Measurements from ENCODE around the gene GTPBP1.

Gene GTPBP1

GRCh38 chr22:38706101-38706900, 557 bp downstream of the GTPBP1 start:
- Histone ChIP-seq H3K4me1 (ENCODE audit: insufficient read depth, low read length) (peaks cover 28% of the 10 kb centered on the region), H3K27ac (ENCODE audit: low read length) (no peak overlapping the region), H3K27me3 (ENCODE audit: insufficient read depth, low read length) (peaks cover 5% of the 10 kb centered on the region; the same call in 1 of the 2 replicates), H3K9me3 (ENCODE audit: insufficient read depth, low read depth, low read length) (no peaks in the 10 kb centered on the region), H3K9ac (ENCODE audit: low read depth, low read length) (peak overlapping the region; percentile 76), H3K36me3 (ENCODE audit: insufficient read depth, low read depth, low read length) (peaks cover 17% of the 10 kb centered on the region), H3K4me3 (ENCODE audit: low read length) (peak overlapping the region; percentile 88)

- peaks cover 18% of the 10 kb centered on the region for H3K36me3 ChIP-seq (ENCODE audit: insufficient read depth, low read depth, low read length)
- H3K27me3 ChIP-seq (ENCODE audit: insufficient read depth, low read length) = peaks cover under 1% of the 10 kb centered on the region; the same call in 1 of the 2 replicates
- H3K9ac ChIP-seq (ENCODE audit: low read depth, low read length) = peak overlapping the region; percentile 76
- no peak overlapping the region for H3K27ac ChIP-seq (ENCODE audit: low read length)
- H3K4me1 ChIP-seq (ENCODE audit: insufficient read depth, low read length) = peaks cover 25% of the 10 kb centered on the region
- H3K4me3 ChIP-seq (ENCODE audit: low read length) = peak overlapping the region; percentile 88
- H3K9me3 ChIP-seq (ENCODE audit: insufficient read depth, low read depth, low read length) = no peaks in the 10 kb centered on the region
Measured at GRCh38 chr22:38706901-38707195, 1.1 kb downstream of the GTPBP1 start.

GRCh38 chr22:38707346-38707745, 1.6 kb downstream of the GTPBP1 start:
- H3K4me3 ChIP-seq (ENCODE audit: low read length) = peak overlapping the region; percentile 88
- H3K36me3 ChIP-seq (ENCODE audit: insufficient read depth, low read depth, low read length) = peaks cover 23% of the 10 kb centered on the region
- no peaks in the 10 kb centered on the region for H3K9me3 ChIP-seq (ENCODE audit: insufficient read depth, low read depth, low read length)
- H3K9ac ChIP-seq (ENCODE audit: low read depth, low read length) = peak overlapping the region; percentile 76; the same call in 1 of the 2 replicates
- H3K27me3 ChIP-seq (ENCODE audit: insufficient read depth, low read length) = no peaks in the 10 kb centered on the region
- H3K4me1 ChIP-seq (ENCODE audit: insufficient read depth, low read length) = peaks cover 29% of the 10 kb centered on the region
- H3K27ac ChIP-seq (ENCODE audit: low read length) = no peak overlapping the region

- Histone ChIP-seq H3K27me3 (ENCODE audit: insufficient read depth, low read length) (no peaks in the 10 kb centered on the region), H3K4me3 (ENCODE audit: low read length) (peak overlapping the region; percentile 88), H3K27ac (ENCODE audit: low read length) (no peak overlapping the region), H3K36me3 (ENCODE audit: insufficient read depth, low read depth, low read length) (peaks cover 28% of the 10 kb centered on the region), H3K4me1 (ENCODE audit: insufficient read depth, low read length) (peaks cover 35% of the 10 kb centered on the region), H3K9ac (ENCODE audit: low read depth, low read length) (no peak overlapping the region), H3K9me3 (ENCODE audit: insufficient read depth, low read depth, low read length) (no peaks in the 10 kb centered on the region)
Measured at GRCh38 chr22:38707984-38708383, 2.2 kb downstream of the GTPBP1 start.

DNA sequence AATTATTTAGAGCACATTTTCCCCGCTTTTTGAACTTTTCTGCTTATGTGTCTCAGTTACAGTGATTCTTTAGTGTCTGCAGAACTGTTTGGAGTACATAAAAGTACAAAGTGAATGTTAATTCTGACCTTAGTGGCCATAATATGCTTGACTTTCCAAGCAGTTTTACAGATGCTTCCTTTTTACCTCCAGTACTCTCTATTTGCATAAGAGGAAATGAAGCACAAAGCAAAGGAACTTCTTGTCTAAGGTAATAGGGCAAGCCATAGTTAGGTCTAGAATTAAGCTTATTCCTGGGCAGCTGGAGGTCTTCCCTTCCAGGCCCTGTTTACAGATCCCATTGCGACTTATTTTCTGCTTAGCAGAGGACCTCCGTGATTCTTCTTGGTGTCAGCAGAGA, 3.6 kb downstream of the GTPBP1 start:
- H3K9ac ChIP-seq (ENCODE audit: low read depth, low read length) = no peak overlapping the region
- H3K27me3 ChIP-seq (ENCODE audit: insufficient read depth, low read length) = no peaks in the 10 kb centered on the region
- H3K4me3 ChIP-seq (ENCODE audit: low read length) = no peak overlapping the region
- H3K36me3 ChIP-seq (ENCODE audit: insufficient read depth, low read depth, low read length) = peaks cover 28% of the 10 kb centered on the region
- no peaks in the 10 kb centered on the region for H3K9me3 ChIP-seq (ENCODE audit: insufficient read depth, low read depth, low read length)
- no peak overlapping the region for H3K27ac ChIP-seq (ENCODE audit: low read length)
- peaks cover 32% of the 10 kb centered on the region for H3K4me1 ChIP-seq (ENCODE audit: insufficient read depth, low read length)

DNA sequence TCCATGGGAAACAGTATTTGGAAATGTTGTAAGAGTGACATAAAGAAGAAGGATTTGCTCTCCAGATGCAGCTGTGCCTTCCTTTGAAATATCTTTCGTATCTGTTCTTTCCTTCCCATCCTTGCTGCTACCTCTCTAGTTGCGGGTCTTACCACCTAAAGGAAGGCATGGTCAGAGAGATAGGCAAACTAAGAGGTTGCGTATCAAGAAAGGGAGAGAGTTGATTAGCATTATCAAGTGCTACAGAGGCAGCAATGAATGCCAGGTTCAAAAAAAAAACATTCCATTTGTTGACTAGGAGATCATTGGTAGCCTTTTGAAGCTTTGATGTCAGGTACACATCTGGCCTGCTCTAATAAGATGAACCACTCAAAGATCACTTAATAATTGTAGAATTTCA, 4.6 kb downstream of the GTPBP1 start:
- H3K9me3 ChIP-seq (ENCODE audit: insufficient read depth, low read depth, low read length) = no peaks in the 10 kb centered on the region
- no peaks in the 10 kb centered on the region for H3K27me3 ChIP-seq (ENCODE audit: insufficient read depth, low read length)
- peaks cover 26% of the 10 kb centered on the region for H3K4me1 ChIP-seq (ENCODE audit: insufficient read depth, low read length)
- no peak overlapping the region for H3K9ac ChIP-seq (ENCODE audit: low read depth, low read length)
- H3K27ac ChIP-seq (ENCODE audit: low read length) = no peak overlapping the region
- H3K36me3 ChIP-seq (ENCODE audit: insufficient read depth, low read depth, low read length) = peaks cover 34% of the 10 kb centered on the region
- no peak overlapping the region for H3K4me3 ChIP-seq (ENCODE audit: low read length)

GRCh38 chr22:38710866-38711265, 5.1 kb downstream of the GTPBP1 start:
- H3K27me3 ChIP-seq (ENCODE audit: insufficient read depth, low read length) = no peaks in the 10 kb centered on the region
- H3K9me3 ChIP-seq (ENCODE audit: insufficient read depth, low read depth, low read length) = no peaks in the 10 kb centered on the region
- peaks cover 39% of the 10 kb centered on the region for H3K36me3 ChIP-seq (ENCODE audit: insufficient read depth, low read depth, low read length)
- no peak overlapping the region for H3K4me3 ChIP-seq (ENCODE audit: low read length)
- H3K27ac ChIP-seq (ENCODE audit: low read length) = no peak overlapping the region
- H3K4me1 ChIP-seq (ENCODE audit: insufficient read depth, low read length) = peaks cover 26% of the 10 kb centered on the region
- no peak overlapping the region for H3K9ac ChIP-seq (ENCODE audit: low read depth, low read length)

DNA sequence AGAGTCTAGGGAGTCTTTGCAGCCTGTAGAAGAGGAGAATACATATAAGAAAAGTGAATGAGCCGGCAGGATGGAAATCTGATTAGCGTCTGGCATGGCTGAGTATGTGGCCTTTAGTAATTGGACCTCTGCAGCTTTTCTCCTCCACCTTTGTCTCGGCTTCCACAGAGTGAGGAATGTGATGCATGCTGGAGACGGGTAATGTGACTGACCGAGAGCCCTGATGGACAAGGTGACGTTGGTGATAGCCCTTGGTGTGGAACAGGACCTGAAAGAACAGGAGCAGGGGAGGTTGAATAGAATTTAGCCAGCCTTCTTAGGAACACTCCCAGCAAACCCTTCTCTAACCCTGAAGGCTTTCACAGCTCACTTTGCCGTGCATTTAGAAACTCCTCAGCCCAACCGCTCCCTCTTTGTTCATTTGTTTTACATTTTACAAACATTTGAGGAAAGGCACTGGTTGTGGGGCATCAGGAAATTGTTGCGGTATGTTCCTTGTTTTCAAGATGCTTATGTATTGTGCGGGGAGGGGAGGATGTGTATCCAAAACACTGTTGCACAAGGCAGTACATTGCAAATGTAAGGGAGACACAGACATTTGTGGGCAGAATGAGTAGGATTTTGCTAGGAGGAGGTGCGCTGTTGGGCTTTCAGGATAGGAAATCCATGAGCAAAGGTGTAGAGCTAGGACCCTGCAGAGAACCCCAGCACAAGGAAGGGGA, 6.9 kb downstream of the GTPBP1 start:
- Histone ChIP-seq H3K27ac (ENCODE audit: low read length) (no peak overlapping the region), H3K9ac (ENCODE audit: low read depth, low read length) (peak overlapping the region; percentile 20; the same call in 1 of the 2 replicates), H3K36me3 (ENCODE audit: insufficient read depth, low read depth, low read length) (peaks cover 56% of the 10 kb centered on the region)

GRCh38 chr22:38713921-38714320, 8.2 kb downstream of the GTPBP1 start:
- peaks cover 67% of the 10 kb centered on the region for H3K36me3 ChIP-seq (ENCODE audit: insufficient read depth, low read depth, low read length)

More for the DNA sequence above, 6.9 kb downstream of the GTPBP1 start:
- Histone ChIP-seq H3K4me1 (ENCODE audit: insufficient read depth, low read length) (peaks cover 18% of the 10 kb centered on the region), H3K4me3 (ENCODE audit: low read length) (no peak overlapping the region), H3K27me3 (ENCODE audit: insufficient read depth, low read length) (no peaks in the 10 kb centered on the region), H3K9me3 (ENCODE audit: insufficient read depth, low read depth, low read length) (no peaks in the 10 kb centered on the region)

DNA sequence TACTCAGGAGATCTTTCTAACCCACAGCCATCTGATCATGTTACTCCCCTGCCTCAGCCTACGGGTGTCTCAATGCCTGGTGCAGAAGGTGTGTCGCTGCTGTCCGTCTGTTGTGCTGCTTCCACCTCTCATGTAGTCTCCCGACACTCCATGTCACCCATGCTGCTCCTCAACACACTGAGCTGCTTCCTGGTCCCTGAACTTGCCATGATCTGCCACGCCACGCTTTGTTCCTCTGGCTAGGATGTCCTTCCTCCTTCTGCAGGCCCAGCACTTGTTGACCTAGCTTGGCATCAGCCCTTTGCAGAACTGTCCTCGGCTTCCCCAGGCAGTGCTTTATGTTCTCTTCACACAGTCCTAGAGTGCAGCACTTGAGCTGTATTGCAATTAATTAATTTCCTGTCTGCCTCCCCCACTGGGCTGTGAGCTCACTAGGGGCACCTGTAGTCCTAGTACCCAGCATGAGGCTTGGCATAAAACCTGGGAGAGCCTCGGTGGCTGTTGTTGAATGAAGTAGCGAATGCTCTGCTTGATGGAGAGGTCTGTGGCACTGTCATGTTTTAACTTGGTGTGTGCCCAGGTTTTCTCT, 9.5 kb downstream of the GTPBP1 start:
- Histone ChIP-seq H3K9ac (ENCODE audit: low read depth, low read length) (no peak overlapping the region), H3K36me3 (ENCODE audit: insufficient read depth, low read depth, low read length) (peaks cover 65% of the 10 kb centered on the region)

More at GRCh38 chr22:38713921-38714320, 8.2 kb downstream of the GTPBP1 start:
- Histone ChIP-seq H3K9me3 (ENCODE audit: insufficient read depth, low read depth, low read length) (no peaks in the 10 kb centered on the region), H3K4me1 (ENCODE audit: insufficient read depth, low read length) (peaks cover 14% of the 10 kb centered on the region), H3K4me3 (ENCODE audit: low read length) (no peak overlapping the region), H3K27me3 (ENCODE audit: insufficient read depth, low read length) (no peaks in the 10 kb centered on the region), H3K27ac (ENCODE audit: low read length) (no peak overlapping the region), H3K9ac (ENCODE audit: low read depth, low read length) (no peak overlapping the region)

GRCh38 chr22:38715852-38716251, 10.1 kb downstream of the GTPBP1 start:
- Histone ChIP-seq H3K27me3 (ENCODE audit: insufficient read depth, low read length) (no peaks in the 10 kb centered on the region), H3K9me3 (ENCODE audit: insufficient read depth, low read depth, low read length) (no peaks in the 10 kb centered on the region), H3K27ac (ENCODE audit: low read length) (no peak overlapping the region), H3K4me1 (ENCODE audit: insufficient read depth, low read length) (peaks cover 10% of the 10 kb centered on the region), H3K9ac (ENCODE audit: low read depth, low read length) (no peak overlapping the region), H3K4me3 (ENCODE audit: low read length) (no peak overlapping the region), H3K36me3 (ENCODE audit: insufficient read depth, low read depth, low read length) (peaks cover 65% of the 10 kb centered on the region)

More for the DNA sequence above, 9.5 kb downstream of the GTPBP1 start:
- Histone ChIP-seq H3K4me3 (ENCODE audit: low read length) (no peak overlapping the region), H3K9me3 (ENCODE audit: insufficient read depth, low read depth, low read length) (no peaks in the 10 kb centered on the region), H3K4me1 (ENCODE audit: insufficient read depth, low read length) (peaks cover 10% of the 10 kb centered on the region), H3K27ac (ENCODE audit: low read length) (no peak overlapping the region), H3K27me3 (ENCODE audit: insufficient read depth, low read length) (no peaks in the 10 kb centered on the region)

Measured in iPS-20b (cell line).